RWPE1 (cell line): ENCODE measurements around the gene S100A7A.

Experiments used
- CTCF ChIA-PET: fragments of 350-600 bp; sonication (Branson Sonifier 250); formaldehyde crosslinking; extraction: SDS; loops from one replicate; lab custom pipeline; 2021; lab: Yijun Ruan, JAX
- POLR2A ChIA-PET: fragments of 400-600 bp; formaldehyde crosslinking; extraction: SDS; loops from one replicate; lab custom pipeline; 2020; ENCODE audit warnings: antibody characterized with exemption; ENCODE audit not compliant: low non-redundant PET; lab: Yijun Ruan, JAX
- DNase-seq: peaks from one replicate; pipeline ENCODE4 v3.0.0; 2012; ENCODE audit warnings: low spot score
- H3K27ac ChIP-seq: fragments of 450-650 bp; 2 replicates; pipeline ENCODE4 v1.5.1; 2017
- CTCF ChIP-seq: fragments of 450-650 bp; conservative IDR thresholded peaks from 2 replicates; pipeline ENCODE4 v1.5.1; 2017; ENCODE audit warnings: low read depth, mild to moderate bottlenecking

S100A7A gene

GRCh38 chr1:153387001-153387400, 29.3 kb upstream of the S100A7A start:
- peak overlapping the region; percentile 86 for H3K27ac ChIP-seq
- no peak for DNase-seq
- ChIA-PET CTCF (no interaction called here), POLR2A (no interaction called here)
- no peak for TF ChIP-seq CTCF

DNA sequence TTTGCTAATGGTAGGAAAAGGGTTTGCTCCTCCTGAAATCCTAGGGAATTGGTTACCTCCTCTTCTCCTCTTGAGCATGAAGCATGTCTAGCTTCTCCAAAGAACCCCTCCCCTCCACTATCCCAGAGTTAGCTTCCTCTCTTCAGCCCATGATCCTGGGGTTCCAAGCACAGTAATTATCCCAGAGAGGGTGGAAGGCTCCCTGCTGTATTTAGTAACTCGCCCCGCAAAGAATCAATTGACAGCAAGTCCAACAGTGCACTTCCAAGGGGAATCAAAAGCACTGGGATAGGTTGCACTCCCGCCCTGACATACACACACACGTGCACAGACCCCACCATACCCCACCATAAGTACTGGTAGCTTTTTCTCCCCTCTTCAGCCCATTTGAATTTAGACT, 28.5 kb upstream of the S100A7A start:
- CTCF ChIA-PET: no interaction called here

DNA sequence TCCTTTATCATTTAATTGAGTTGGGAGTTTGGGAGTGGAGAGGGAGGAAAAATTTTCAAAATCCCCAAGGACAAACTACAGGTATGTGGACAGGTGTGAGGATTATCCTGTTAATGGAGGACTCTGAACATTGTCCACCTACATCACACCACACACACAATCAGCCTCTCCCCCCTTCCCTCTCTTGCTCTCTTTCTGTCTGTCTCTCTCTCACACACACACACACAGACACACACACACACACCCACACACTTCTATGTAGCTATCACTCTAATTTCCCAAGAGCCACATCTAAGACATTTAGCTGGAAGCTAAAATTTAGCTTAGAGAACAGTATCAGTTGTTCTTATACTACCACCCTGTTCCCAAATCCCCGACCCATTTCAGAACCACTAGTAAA, 26.9 kb upstream of the S100A7A start:
- POLR2A ChIA-PET: no interaction called here

More for the DNA sequence above, 28.5 kb upstream of the S100A7A start:
- no peak for DNase-seq
- TF ChIP-seq CTCF: no peak
- peak overlapping the region; percentile 18; the same call in 1 of the 2 replicates for H3K27ac ChIP-seq
- POLR2A ChIA-PET: no interaction called here

DNA sequence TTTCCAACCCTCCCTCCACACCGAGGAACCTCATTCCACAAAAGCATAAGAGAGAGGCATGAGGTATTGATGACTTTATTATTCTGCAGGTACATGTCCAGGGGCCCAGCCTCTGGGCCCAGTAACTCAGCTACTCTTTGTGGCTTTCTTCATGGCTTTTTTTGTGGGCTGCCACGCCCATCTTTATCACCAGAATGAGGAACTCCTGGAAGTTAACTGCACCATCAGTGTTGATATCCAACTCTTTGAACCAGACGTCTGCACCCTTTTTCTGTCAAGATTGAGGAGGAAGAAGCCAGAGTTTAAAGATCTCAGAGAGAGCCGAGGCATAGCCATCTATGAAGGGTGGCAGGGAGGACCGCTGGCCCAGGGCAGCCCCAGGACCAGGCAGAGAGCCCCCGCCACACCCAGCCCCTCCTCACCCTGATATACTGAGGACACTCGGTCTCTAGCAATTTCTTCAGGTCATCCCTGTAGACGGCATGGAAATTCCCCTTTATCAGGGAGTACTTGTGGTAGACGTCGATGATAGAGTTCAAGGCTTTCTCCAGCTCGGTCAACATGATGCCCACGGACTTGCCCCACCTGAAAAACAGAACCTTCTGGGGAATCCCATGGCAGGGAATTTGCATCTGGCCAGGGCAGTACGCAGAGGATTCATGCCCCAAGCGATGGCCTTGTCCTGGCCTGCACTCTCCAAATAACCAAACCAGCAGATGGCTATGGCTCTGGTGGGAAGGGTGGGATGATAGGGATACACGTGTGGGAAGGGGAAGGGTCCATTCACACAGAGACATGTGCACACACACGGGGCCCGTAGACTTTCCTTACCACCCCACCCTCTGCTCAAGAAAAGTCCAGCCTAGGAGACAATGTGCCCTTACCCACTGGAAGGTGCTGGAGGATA, 26.1 kb upstream of the S100A7A start:
- ChIA-PET CTCF (interaction anchor here (0.5 to 1.4 kb wide), 5 partner anchors 33 to 89 kb away, joined by 3 to 8 read pairs (median 3); partner anchors contain the start of gene S100A9), POLR2A (no interaction called here)
- no peak for DNase-seq
- TF ChIP-seq CTCF: no peak
- peak overlapping the region; percentile 82 for H3K27ac ChIP-seq

More for the DNA sequence above, 26.9 kb upstream of the S100A7A start:
- CTCF ChIA-PET: no interaction called here
- TF ChIP-seq CTCF: no peak
- H3K27ac ChIP-seq: no peak overlapping the region
- no peak for DNase-seq

DNA sequence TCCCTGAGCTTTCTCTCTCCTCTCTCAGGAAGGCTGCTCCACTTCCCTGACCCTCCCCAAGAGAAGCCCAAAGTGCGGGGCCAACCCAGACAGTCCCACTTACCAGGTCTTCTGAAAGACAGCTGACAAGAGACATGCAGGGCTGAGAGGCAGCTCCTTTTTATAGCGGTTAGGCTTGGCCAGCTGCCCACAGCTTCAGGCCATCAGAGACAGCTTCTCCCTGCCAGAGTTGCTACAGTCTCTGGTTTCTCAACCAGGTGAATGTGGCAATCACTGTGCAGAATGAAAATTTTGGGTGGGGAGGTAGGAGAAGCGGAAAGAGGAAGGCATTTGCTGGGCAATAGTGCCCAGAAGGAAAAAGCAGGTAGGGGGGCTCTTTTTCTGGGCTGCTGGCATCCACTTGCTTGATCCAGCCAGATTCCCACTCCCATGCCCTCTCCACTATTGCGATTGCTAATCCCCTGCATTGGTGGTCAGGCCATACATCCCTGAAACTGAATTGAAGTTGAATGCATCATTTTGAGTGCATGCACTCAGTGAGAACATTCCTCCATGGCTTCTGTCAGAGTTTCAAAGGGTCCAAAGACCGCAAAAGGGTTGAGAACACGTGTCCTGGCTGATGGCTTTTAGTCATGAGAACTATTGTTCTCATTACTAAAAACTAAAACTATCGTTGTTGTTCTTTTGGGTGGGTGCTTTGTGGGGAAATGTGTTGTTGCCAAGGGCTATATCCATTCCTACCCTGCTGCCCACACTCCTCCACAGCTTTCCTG, 25.2 kb upstream of the S100A7A start, which contains the start of gene S100A8:
TSS of gene S100A8 (minus strand) at position 136 of the 773 bp plus-strand sequence. CDS start 538 bp downstream, outside the sequence.
- peak; percentile 82 for DNase-seq
- no peak for TF ChIP-seq CTCF
- CTCF ChIA-PET: interaction anchor here (0.6 to 1.4 kb wide), 6 partner anchors 13 to 146 kb away, joined by 3 to 8 read pairs (median 4); partner anchors contain the start of gene S100A9
- POLR2A ChIA-PET: no interaction called here
- peak within 1 kb of the TSS; percentile 82 for H3K27ac ChIP-seq

DNA sequence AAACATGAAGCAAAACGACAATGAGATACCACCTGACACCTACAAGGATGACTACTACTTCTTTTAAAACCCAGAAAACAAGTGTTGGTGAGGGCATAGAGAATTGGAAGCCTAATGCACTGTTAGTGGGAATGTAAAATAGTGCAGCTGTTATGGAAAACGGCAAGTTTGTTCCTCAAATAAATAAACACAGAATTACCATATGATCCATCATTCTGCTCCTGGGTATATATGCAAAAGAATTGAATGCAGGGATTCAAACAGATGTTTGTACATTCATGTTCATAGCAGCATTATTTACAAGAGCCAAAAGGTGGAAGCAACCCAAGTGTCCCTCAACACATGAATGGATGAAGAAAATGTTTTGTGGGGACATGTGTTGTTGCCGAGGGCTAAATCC, 24.1 kb upstream of the S100A7A start:
- no peak for DNase-seq
- POLR2A ChIA-PET: no interaction called here
- TF ChIP-seq CTCF: no peak
- H3K27ac ChIP-seq: no peak overlapping the region
- CTCF ChIA-PET: no interaction called here
